ENCODE measurements around the gene ADAMTSL5.
"Not testable (repeated sequence)": the region's sequence is repeated elsewhere in the genome, so short reads cannot be mapped to it uniquely, and the experiment has no call there.

- not testable (repeated sequence) for TF ChIP-seq CTCF (conservative IDR thresholded peaks at IDR 0.05 in 1 of 2, IDR thresholded peaks at IDR 0.05 in 1 of 2; ENCODE audit: extremely low read depth in 1 of 2, insufficient read depth in 1 of 2, low read depth in 1 of 2, low read length in 2 of 2); EZH2 (IDR thresholded peaks at IDR 0.05; ENCODE audit: borderline replicate concordance, low read length)
Observed at GRCh38 chr19:1477056-1477455, 35.8 kb downstream of the ADAMTSL5 start.

Measured in mammary epithelial cell (primary cell).